Stimulated activated CD4-positive, alpha-beta T cell treated with anti-CD3 and anti-CD28 coated beads, TNF-alpha, amount 100 ng/mL, for 1 hour (primary cell): Measurements from ENCODE around the gene CLASRP.
"Not testable (repeated sequence)": the region's sequence is repeated elsewhere in the genome, so short reads cannot be mapped to it uniquely, and the experiment has no call there.

ENCODE experiments used
- DNase-seq, 3 donors: peaks; one replicate each; pipeline ENCODE4 v3.0.0-alpha.2; 2020; ENCODE audit warnings: low read depth in 3 of 3, low spot score in 1 of 3

CLASRP gene, protein sequence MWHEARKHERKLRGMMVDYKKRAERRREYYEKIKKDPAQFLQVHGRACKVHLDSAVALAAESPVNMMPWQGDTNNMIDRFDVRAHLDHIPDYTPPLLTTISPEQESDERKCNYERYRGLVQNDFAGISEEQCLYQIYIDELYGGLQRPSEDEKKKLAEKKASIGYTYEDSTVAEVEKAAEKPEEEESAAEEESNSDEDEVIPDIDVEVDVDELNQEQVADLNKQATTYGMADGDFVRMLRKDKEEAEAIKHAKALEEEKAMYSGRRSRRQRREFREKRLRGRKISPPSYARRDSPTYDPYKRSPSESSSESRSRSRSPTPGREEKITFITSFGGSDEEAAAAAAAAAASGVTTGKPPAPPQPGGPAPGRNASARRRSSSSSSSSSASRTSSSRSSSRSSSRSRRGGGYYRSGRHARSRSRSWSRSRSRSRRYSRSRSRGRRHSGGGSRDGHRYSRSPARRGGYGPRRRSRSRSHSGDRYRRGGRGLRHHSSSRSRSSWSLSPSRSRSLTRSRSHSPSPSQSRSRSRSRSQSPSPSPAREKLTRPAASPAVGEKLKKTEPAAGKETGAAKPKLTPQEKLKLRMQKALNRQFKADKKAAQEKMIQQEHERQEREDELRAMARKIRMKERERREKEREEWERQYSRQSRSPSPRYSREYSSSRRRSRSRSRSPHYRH

DNA sequence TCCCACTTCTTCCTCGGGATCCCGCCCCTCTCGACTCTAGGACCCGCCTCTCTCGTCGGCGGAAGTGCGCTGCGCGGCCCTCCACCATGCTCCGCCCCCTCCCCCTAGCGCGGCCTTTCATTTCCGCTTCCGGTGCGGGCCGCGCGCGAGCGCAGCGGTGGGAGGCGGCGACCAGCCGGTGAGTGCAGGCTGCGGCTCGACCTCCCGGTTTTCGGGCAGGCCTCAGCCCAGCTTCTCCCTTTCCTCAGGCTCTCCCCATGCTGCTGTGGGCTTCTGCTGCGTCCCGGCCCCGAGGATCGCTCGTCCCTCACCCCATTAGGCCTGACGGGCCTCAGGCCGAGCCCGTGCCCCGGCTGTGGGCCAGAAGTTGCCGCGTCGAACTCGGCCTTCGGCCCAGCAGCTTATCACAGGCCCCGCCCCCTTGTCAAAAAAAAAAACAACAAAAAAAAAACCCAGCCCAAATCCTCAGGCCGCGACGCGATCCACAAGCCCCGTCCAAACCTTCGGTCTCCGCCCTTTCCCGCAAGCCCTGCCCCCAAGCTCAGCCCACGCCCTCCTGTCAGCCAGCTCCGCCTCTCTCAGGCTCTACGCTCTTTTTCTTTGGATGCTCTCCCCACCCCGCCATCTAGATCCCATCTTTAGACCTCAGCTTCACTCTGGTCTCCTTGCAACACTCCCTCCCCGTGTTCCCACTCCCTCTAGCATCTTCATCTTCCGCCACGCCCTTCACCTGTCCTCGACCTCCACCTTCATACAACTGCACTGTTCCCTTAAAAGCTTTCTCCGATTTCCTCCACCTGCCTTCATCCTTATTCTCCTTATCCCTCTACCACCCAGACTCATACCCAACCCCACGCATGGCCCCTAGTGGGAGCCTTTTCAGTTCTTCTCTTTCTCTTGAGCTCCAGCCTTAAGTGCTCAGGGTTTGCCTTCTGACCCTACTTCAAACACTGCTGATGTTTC lies at the start of gene CLASRP:
Gene CLASRP (plus strand): TSS at position 115 of the 963 bp plus-strand sequence. CDS start 1,168 bp downstream, outside the sequence.
- peak; percentile 60 to 84 (median 76) for DNase-seq

DNA sequence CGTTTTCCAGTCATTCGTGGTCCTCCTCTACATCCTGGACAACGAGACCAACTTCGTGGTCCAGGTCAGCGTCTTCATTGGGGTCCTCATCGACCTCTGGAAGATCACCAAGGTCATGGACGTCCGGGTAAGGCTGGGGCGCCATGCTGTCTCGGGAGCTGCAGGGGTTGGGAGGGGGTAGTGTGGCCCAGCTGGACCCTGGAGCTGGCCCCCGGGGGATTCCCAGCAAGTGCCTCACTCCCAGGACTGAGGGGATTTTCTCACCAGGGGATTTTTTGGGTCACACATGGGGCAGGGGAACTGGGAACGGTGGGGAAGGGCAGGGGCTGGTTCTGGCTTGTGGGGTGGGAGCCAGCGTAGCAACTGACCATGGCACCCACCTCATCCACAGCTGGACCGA lies 48.4 kb upstream of the CLASRP start:
- no peak for DNase-seq

DNA sequence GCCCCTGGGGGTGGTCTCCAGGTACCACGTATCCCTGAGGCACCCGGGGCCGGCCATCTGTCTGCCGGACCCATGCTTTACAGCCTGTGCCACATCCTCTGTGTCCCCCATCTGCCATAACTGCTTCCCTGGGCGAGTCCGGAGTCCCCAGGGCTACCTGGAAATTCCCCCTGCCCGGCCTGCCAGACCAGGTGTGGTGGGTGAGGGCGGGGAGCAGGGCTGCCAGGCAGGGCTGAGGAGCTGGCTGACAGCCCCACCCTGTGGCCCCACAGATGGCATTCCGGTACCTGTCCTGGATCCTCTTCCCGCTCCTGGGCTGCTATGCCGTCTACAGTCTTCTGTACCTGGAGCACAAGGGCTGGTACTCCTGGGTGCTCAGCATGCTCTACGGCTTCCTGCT lies 47.9 kb upstream of the CLASRP start:
- no peak for DNase-seq

DNA sequence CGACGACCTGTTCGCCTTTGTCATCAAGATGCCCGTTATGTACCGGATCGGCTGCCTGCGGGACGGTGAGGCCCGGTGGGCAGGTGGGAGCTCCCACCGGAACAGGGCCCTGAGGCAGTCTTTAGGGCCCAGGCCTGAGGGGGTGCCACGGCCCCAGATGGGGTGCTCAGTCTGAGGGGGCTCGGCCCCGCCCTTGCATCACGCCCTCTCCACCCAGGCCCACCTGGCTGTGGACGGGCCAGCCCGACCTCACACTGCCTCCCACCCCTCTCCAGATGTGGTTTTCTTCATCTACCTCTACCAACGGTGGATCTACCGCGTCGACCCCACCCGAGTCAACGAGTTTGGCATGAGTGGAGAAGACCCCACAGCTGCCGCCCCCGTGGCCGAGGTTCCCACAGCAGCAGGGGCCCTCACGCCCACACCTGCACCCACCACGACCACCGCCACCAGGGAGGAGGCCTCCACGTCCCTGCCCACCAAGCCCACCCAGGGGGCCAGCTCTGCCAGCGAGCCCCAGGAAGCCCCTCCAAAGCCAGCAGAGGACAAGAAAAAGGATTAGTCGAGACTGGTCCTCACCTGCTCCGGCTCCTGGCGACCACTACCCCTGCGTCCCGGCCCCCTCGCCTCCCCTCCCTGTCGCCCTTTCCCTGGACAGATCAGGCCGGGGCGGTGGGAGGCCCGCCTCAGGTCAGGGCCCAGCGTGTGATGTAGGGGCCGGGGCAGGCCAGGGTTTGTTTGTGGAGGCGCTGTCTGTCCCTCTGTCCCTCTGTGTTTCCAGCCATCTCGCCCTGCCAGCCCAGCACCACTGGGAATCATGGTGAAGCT lies 46.3 kb upstream of the CLASRP start:
- DNase-seq, result no peak

DNA sequence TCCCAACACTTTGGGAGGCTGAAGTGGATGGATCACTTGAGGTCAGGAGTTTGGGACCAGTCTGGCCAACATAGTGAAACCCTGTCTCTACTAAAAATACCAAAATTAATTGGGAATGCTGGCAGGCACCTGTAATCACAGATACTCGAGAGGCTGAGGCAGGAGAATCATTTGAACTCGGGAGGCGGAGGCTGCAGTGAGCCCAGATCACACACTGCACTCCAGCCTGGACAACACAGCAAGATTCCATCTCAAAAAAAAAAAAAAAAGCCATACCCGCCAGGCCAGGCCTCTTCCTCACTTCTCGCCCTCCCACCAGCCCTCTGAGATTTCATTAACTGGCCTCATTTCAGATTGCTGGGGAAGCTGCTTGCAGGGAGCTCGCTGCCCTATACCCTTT lies 45.3 kb upstream of the CLASRP start:
- DNase-seq, result no peak

DNA sequence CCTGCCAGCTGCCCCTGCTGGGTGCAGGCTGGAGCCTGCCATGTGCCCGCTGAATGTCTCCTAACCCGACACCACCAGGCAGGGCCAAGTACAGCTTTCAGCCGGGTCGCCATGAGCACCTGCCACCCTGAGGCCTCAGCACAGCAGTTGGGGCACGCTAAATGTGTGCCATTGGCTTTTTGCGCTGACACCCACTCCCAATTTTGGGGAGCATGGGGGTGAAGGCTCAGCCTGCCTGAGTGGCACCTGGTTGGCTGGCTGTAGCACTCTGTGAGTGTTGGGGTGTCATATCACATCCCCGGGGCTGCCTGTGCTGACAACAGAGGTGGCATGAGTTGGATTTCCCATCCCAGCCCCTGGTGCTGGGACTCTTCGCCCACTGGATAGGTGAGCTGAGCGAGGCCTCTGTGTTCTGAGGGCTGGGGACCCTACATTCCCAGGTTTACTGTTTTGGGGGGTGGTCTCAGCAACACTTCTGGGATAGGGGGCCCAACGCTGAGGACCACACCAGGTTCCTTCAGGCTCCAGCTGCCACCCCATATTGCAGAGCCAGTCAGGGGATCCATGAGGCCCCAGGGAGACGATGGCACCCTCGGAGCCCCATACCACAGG lies 44.8 kb upstream of the CLASRP start:
- DNase-seq, result no peak

DNA sequence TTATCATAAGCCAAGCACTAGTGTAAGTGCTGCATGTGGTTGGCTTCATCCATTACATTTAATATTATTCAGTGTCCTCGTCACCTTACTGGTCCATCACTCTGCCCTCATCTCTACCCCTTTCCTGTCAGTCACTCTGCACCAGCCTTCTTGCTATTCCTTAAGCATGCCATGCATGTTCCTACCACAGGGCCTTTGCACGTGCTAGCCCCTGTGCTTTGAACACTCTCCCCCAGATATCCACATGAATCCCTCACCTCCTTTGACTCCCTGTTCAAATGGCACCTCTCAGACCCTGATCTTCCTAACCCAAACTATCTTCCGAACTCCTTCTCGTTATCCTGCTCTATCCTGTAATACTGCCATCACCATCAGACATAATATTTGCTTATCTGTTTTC lies 40.8 kb upstream of the CLASRP start:
- DNase-seq, result no peak

DNA sequence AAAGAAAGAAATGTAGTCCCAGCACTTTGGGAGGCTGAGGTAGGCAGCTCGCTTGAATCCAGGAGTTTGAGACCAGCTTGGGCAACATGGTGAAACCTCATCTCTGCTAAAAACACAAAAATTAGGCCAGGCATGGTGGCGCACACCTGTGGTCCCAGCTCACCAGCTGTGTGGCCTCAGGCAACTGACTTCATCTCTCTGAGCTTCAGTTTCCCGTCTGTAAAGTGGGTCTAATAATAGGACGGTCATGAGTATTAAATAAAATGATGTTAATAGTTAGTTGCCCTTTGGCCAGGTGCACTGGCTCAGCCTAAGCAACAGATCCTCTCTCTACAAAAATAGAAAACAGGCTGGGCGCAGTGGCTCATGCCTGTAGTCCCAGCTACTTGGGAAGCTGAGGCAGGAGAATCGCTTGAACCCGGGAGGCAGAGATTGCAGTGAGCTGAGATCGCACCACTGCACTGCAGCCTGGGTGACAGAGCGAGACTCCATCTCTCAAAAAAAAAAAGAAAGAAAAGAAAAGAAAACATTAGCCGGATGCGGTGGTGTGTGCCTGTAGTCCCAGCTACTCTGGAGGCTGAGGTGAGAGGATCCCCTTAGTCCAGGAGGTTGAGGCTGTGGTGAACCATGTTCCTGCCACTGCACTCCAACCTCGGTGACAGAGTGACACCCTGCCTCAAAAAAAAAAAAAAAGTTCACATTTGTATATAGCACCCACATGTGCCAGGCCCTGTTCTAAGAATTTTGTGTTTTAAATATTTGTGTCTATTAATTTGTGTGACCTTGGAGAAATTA lies 39.5 kb upstream of the CLASRP start:
- not testable (repeated sequence) for DNase-seq

DNA sequence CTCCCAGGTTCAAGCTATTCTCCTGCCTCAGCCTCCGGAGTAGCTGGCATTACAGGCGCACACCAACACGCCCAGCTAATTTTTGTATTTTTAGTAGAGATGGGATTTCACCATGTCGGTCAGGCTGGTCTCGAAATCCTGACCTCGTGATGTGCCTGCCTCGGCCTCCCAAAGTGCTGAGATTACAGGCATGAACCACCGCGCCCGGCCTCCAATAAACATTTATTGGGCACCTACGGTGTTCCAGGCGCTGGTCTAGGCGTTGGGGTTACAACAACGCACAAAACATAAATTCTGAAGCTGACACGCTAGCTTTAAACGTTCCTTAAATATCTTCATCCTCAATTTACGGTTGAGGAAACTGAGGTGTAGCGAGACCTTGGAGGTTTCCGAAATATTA lies 38.2 kb upstream of the CLASRP start:
- DNase-seq, result not testable (repeated sequence)

DNA sequence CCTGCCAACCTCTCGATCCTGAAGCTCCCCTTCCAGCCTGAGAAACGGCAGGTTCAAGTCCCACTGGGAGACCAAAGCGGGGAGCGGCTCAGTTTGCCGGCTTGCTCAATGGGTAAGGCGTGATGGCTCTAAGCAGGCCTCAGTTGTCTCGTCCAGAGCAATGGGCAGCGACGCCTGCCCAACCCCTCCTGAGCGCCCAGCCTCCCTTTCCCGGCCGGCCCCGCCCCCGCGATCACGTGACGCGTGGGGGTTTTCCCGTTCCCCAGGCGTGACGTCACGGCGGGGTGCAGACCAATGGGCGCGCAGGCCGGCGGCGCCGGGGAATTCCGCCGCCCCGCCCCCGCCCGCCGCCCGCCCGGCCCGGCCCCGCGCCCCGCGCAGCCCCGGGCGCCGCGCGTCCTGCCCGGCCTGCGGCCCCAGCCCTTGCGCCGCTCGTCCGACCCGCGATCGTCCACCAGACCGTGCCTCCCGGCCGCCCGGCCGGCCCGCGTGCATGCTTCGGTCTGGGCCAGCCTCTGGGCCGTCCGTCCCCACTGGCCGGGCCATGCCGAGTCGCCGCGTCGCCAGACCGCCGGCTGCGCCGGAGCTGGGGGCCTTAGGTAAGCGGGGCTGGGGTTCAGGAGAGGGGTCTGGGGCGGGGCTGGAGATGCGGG lies 37.6 kb upstream of the CLASRP start, which contains the start of gene RELB:
Gene RELB (plus strand): TSS at position 378 of the 653 bp plus-strand sequence. CDS start 116 bp downstream, at position 494.
- DNase-seq, result peak; percentile 90 to 99 (median 95)

DNA sequence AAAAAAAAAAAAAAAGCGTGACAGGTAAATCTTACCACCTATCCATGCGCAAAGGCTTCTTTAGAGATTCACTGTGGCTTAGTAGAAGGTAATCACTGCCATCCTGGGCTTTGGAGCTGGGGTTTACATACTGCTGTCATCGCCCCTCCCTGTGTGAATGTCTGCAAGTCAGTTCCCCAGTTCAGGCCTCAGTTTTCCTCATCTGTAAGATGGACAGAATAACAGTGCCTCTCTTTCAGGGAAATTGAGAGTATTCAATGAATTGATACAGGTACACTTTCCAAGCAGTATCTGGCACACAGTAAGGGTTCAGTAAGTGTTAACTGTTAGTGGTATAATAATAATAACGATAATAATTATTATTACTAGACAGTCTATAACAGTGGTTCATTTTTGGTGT lies 35.4 kb upstream of the CLASRP start:
- no peak for DNase-seq

DNA sequence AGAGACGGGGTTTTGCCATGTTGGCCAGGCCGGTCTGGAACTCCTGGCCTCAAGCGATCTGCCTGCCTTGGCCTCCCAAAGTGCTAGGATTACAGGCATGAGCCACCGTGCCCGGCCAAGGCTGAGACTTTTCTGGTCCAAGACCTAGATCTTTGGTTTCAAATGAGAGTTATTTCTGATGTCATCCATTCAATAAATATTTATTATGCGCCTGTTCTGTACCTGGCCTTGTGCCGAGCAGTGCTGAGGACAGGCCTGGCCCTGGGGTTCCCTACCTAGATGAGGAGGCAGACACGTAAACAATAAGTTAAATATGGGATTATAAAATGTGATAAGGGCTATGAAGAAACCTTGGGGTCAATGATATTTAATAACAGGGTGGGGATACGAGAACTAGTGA lies 33.1 kb upstream of the CLASRP start:
- no peak for DNase-seq

DNA sequence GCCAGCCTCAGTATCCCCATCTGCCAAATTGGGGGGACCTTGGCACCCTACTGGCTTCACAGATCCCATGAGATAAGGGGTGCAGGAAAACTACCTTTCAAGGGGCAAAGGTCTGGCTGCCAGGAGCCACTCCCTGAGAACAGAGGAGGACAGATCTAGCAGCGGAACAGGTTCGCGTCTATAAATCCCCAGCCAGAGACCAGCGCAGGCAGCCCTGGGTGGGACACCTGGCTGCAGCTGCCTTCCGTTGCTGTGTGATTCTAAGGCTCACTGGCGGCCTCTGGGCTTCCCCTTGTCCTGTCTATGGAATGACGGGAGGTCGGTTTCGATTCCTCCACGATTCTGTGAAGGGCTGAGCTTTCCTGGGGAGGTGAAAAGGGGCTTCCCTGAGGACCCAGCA lies 30.3 kb upstream of the CLASRP start:
- DNase-seq, result no peak

DNA sequence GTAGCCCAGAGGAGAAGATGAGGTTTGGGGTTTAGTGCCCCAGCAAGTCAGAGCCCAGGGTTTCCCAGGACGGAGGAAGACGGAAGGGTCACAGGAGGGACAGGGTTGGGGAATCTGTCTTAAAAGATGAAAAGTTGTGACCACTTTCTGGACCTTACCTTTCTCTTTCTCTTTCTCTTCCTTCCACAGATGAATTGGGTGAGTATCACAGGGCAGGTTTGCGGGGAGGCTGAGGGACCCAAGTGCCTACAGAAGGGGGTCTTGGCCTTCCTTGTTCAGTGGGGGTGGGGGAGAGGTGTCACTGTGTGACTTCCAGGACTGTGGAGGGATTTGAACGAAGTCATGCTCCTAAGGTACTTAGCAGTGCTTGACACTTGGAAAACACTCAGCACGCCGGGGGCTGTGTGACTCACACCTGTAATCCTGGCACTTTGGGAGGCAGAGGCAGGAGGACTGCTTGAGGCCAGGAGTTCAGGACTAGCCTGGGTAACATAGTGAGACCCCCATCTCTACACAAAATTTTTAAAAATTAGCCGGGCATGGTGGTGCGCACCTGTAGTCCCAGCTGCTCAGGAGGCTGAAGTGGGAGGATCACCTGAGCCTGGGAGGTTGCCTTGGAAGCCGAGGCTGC lies 29.1 kb upstream of the CLASRP start:
- no peak for DNase-seq

DNA sequence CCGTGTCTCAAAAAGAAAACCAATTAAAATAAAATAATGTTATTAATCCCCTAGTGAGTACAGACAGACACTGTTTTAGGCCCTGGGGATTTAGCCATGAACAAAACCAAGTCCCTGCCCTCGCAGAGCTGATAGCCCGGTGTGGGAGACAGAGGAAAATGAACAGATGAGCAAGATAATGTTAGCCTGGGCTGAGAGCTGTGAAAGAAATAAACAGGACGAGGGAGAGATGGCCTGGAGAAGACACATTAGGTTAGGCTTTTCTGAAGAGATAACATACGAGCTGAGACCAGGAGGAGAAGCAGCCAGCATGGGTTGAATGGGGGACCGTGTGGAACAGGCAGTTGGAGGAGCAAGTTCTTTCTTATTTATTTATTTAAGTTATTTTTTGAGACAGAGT lies 28.5 kb upstream of the CLASRP start:
- no peak for DNase-seq

DNA sequence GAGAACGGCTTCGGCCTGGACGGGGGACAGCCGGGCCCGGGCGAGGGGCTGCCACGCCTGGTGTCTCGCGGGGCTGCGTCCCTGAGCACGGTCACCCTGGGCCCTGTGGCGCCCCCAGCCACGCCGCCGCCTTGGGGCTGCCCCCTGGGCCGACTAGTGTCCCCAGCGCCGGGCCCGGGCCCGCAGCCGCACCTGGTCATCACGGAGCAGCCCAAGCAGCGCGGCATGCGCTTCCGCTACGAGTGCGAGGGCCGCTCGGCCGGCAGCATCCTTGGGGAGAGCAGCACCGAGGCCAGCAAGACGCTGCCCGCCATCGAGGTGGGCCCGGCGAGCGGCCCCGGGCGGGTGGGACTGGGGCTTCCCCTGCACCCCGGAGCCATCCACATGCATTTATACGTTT lies 26.9 kb upstream of the CLASRP start:
- no peak for DNase-seq

DNA sequence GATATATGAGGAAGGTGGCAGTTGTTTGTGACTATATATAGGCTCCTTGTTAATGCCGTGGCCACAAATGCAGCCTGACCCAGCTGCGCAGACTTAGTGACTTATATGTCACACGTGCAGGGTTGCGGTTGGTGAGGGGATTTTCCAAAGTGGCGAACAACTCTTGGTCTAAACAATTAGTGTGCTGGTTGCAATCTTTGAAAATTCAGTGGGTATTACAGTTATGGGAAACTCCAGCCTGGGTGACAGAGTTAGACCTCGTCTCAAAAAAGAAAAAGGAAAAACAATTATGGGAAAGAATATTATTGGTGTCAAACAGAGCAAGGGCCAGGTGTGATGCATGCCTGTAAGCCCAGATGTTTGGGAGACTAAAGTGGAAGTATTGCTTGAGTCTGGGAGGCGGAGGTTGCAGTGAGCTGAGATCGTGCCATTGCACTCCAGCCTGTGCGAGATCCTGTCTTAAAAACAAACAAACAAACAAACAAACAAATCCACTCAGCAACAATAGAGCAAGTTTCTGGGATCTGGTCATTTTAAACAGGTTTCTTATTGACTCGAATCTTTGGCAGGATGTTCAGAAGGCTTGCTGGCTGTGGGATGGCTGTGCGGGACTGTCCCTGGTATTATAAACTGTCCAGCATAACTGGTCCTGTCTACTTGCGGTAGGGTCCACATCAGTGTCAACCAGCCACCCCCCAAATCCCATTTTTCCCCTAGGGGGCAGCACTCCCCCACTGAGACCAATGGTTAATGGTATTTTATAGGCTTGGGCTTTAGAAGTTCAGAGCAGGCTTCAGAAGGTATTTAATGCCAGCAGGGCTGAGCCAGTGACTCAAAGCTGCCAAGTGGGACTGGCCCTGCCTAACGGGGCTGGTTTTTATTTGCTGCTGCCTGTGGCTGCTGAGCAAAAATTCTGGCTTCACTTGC lies 22.2 kb upstream of the CLASRP start:
- DNase-seq, result peak; percentile 29 to 53 (median 33)
